Coronary artery (tissue), 2 donors: ENCODE data around the gene CAMTA1.

ENCODE experiments used
- DNase-seq: peaks from one replicate; pipeline ENCODE4 v3.0.0-alpha.2; 2017; ENCODE audit warnings: low spot score
- H3K27ac ChIP-seq, 2 donors: fragments of 200-600 bp; sonication (generic); one replicate each; pipeline ENCODE4 v1.5.1; 2016 to 2019
- H3K4me3 ChIP-seq: fragments of 200-600 bp; sonication (generic); 2 replicates; pipeline ENCODE4 v1.5.1; 2016; ENCODE audit warnings: mild to moderate bottlenecking, moderate library complexity
- CTCF ChIP-seq: fragments of 200-600 bp; sonication (generic); IDR thresholded peaks from one replicate; pipeline ENCODE4 v1.5.1; 2019; ENCODE audit warnings: antibody characterized with exemption

CAMTA1 gene

GRCh38 chr1:7006996-7007871, 222.0 kb downstream of the CAMTA1 start:
- Histone ChIP-seq H3K4me3 (no peak overlapping the region), H3K27ac (no peak overlapping the region)
- DNase-seq: no peak
- no peak for TF ChIP-seq CTCF

DNA sequence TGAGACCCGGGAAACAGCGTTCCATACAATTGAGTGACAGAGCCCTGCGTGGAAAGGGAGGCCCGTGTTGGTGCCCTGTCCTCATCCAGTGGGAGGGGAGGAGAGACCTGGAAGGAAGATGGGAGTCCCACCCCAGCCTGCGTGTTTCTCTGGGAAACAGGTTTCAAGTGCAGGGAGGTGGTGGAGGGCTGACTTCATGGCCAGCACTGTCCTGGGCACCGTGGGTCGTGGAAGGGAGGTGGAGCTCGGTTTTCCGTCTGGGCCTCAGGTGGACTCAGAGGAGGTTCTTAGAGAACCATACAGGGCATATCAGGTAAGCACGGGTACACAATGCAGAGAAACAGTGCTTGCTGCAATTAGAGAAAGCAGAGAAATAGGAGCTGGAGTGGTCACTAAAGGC, 222.6 kb downstream of the CAMTA1 start:
- Histone ChIP-seq H3K4me3 (no peak overlapping the region), H3K27ac (no peak overlapping the region)
- no peak for DNase-seq
- TF ChIP-seq CTCF: no peak

DNA sequence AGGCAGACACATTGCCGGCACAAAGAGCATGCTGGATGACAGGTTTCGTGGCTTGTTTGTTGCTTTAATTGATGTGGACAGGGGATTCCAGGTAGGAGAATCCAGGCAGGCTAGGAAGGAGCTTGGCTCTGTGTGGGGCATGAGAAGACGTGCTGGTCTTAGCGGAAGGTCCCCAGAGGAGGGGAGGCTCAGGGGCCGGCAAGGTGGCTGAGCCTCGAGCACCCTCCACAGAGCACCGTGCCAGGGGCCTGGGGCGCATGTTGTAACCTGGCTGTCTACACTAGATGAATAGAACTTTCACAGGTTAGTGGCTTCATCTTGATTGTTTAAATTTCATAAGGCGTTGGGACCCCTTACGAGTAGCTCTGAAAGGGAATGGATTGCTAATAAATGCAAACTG, 223.1 kb downstream of the CAMTA1 start:
- Histone ChIP-seq H3K4me3 (no peak overlapping the region), H3K27ac (no peak overlapping the region)
- no peak for DNase-seq
- no peak for TF ChIP-seq CTCF

DNA sequence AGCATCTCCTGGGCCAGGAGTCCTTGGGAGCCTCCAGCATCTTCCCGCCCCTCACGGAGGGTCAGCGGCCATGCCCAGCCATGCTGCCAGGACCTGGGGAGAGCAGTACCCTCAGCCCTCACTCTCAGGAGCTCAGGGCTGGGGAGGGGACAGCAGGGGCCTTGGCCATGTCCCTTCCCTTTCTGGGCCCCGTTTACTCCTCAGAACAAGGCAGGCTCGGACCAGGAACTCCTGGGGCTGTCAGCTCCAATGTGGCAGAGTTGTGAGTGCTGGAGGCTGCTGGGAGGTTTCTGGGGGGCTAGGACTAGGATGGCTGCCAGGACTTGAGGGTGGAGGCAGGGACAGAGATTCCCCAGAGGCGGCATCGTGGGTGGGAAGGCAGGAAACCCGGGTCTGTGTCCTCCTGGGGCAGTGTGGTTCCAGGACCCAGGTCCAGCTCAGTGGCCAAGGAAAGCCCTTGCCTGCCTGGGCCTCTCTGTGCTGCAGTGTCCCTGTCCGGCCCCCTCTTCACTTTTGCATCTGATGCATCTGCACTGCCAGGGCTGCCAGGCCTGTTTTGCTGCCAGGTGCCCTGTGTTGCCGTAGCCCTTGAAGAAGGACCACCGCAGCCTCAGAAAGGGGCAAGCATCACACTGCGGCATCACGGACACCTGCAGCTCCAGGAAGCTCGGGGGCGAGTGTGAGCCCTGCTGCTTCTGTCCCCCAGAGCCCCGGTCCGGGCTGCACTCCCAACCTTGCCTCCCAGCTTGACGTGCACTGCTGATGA, 223.9 kb downstream of the CAMTA1 start:
- Histone ChIP-seq H3K27ac (no peak overlapping the region), H3K4me3 (no peak overlapping the region)
- no peak for DNase-seq
- TF ChIP-seq CTCF: no peak

DNA sequence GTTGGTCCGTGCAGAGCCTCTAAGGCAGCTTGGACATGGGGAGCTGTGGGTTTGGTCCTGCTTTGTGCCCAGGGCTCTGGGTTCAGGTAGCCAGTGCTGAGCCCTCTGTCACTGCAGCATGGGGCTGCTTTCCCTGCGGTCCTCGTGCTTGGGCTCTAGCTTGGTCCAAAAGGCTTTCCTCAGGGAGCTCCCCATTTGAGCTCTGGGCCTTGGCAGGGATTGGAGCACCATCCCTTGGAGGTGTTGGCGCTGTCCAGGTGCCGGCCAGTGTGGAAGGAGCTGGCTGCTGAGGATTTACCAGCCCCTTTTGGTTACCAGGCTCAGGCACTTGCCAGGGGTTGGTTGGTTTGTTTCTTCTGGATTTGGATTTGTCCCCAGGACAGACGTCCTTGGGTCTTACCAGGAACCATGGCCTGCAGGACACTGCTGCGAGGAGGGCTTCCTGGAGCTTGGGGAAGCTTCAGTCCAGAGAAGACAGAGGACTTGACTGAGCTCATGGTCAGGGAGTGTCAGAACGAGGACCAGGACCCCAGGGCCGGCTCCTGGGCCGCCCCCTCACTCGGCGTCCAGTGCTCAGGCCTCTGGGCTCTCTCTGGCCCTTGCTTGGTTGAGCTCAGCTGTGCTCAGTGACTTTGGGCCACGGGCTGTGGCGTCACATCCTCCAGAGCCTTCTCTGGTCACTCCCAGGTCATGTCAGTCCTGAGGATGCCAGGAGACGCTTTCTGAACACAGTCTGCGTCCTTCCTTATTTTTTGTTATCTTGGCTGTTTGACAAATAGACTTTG, 224.7 kb downstream of the CAMTA1 start:
- no peak for DNase-seq
- TF ChIP-seq CTCF: no peak
- no peak overlapping the region for H3K27ac ChIP-seq
- no peak overlapping the region for H3K4me3 ChIP-seq

DNA sequence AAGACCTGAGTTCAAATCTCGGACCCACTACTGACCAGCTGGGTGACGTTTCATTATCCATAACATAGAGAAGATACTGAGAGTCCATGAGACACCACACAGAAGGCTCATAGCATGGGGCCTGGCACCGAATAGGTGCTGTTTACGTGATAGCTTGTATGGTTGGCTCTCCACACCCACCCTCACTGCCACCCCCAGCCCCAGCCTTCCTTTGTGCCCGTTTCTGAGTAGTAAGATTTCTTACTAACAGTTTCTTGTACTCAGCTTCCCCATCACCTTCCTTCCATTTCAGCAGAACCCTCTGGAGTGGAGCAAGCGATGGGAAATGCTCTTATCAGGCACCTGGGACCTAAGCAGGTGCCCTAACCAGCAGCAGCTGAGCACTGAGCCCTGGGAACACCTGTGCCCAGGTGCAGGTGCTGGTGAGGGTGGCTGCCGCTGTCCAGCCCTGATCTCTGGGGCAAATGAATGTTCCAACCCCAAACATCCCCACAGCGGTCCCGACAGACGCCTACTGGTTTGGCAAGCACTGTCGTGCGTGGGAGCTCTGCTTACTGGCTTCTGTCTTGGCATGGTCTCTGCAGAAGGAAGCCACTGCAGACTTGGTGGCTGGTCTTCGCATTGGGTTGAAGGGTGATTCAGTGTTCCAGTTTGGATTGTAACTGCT, 225.4 kb downstream of the CAMTA1 start:
- no peak for TF ChIP-seq CTCF
- H3K4me3 ChIP-seq: no peak overlapping the region
- DNase-seq: no peak
- H3K27ac ChIP-seq: no peak overlapping the region
